Activated CD8-positive, alpha-beta memory T cell treated with anti-CD3 and anti-CD28 coated beads for 4 hours (primary cell): ENCODE results near the gene TPX2.

Experiments used
- DNase-seq, 2 donors: peaks; one replicate each; pipeline ENCODE4 v3.0.0-alpha.2; 2020; ENCODE audit warnings: low read depth in 2 of 2

The TPX2 gene

GRCh38 chr20:31705598-31706597, 33.2 kb upstream of the TPX2 start:
- DNase-seq: no peak

GRCh38 chr20:31706607-31707257, 32.4 kb upstream of the TPX2 start:
- DNase-seq: no peak

GRCh38 chr20:31707258-31707615, 31.9 kb upstream of the TPX2 start:
- no peak for DNase-seq

GRCh38 chr20:31707994-31708735, 30.9 kb upstream of the TPX2 start:
- no peak for DNase-seq

- no peak for DNase-seq
These were observed 30.2 kb upstream of the TPX2 start for GRCh38 chr20:31708736-31709534.

- no peak for DNase-seq
These were observed 29.2 kb upstream of the TPX2 start for GRCh38 chr20:31709939-31710338.

- no peak for DNase-seq
These were observed 28.5 kb upstream of the TPX2 start for GRCh38 chr20:31710423-31711108.

GRCh38 chr20:31711179-31712111, 27.6 kb upstream of the TPX2 start:
- DNase-seq: no peak

GRCh38 chr20:31712112-31712553, 27.0 kb upstream of the TPX2 start:
- DNase-seq: no peak

GRCh38 chr20:31712564-31713311, 26.4 kb upstream of the TPX2 start:
- DNase-seq: no peak

GRCh38 chr20:31713312-31714273, 25.5 kb upstream of the TPX2 start:
- no peak for DNase-seq

GRCh38 chr20:31715766-31716165, 23.3 kb upstream of the TPX2 start:
- no peak for DNase-seq

GRCh38 chr20:31716351-31716750, 22.7 kb upstream of the TPX2 start:
- no peak for DNase-seq

GRCh38 chr20:31716818-31717477, 22.1 kb upstream of the TPX2 start:
- DNase-seq: no peak

GRCh38 chr20:31717478-31718201, 21.4 kb upstream of the TPX2 start:
- no peak for DNase-seq

- no peak for DNase-seq
These were observed 20.0 kb upstream of the TPX2 start for GRCh38 chr20:31718952-31719643.
